ENCODE data around the gene ERCC6. TPM values are rescaled to one million over a fixed set of nuclear protein-coding genes. Genes with fewer than 3 reads are reported as not detected.

ERCC6 gene
- total RNA-seq, 1 donor from 2014 or later = 16.2 TPM

- Histone ChIP-seq H3K4me1 (peaks cover 0 to 35% of the 10 kb centered on the region in 2 donors), H3K27me3 (no peaks in the 10 kb centered on the region), H3K4me3 (no peak overlapping the region), H3K27ac (peak overlapping the region; percentile 54 to 58), H3K9me3 (no peaks in the 10 kb centered on the region), H3K36me3 (no peaks in the 10 kb centered on the region)
- intact Hi-C loops (cut with DNase I) = no loop called here
- DNase-seq (ENCODE audit: low spot score in 2 of 2) = no peak
- TF ChIP-seq CTCF (IDR thresholded peaks at IDR 0.05) = no peak
These were observed 10.9 kb upstream of the ERCC6 start for GRCh38 chr10:49549640-49550346.

GRCh38 chr10:49543604-49544003 lies 4.7 kb upstream of the ERCC6 start:
- Histone ChIP-seq H3K4me1 (peaks cover 0 to 6% of the 10 kb centered on the region in 2 donors), H3K36me3 (no peaks in the 10 kb centered on the region), H3K9me3 (no peaks in the 10 kb centered on the region), H3K27me3 (no peaks in the 10 kb centered on the region), H3K4me3 (no peak overlapping the region), H3K27ac (no peak overlapping the region)
- no peak for TF ChIP-seq CTCF (IDR thresholded peaks at IDR 0.05)
- intact Hi-C loops (cut with DNase I) = no loop called here
- no peak for DNase-seq (ENCODE audit: low spot score in 2 of 2)

GRCh38 chr10:49542353-49542752 lies 3.4 kb upstream of the ERCC6 start:
- Histone ChIP-seq H3K9me3 (no peaks in the 10 kb centered on the region), H3K27me3 (no peaks in the 10 kb centered on the region), H3K4me1 (peaks cover 6 to 7% of the 10 kb centered on the region in 2 donors), H3K27ac (no peak overlapping the region), H3K4me3 (no peak overlapping the region), H3K36me3 (no peaks in the 10 kb centered on the region)
- intact Hi-C loops (cut with DNase I) = no loop called here
- DNase-seq (ENCODE audit: low spot score in 2 of 2) = no peak
- no peak for TF ChIP-seq CTCF (IDR thresholded peaks at IDR 0.05)

GRCh38 chr10:49541762-49542161 lies 2.8 kb upstream of the ERCC6 start:
- no peak for DNase-seq (ENCODE audit: low spot score in 2 of 2)
- intact Hi-C loops (cut with DNase I) = no loop called here

GRCh38 chr10:49540056-49540797 lies 1.3 kb upstream of the ERCC6 start:
- Histone ChIP-seq H3K4me3 (peak overlapping the region; percentile 74 to 86), H3K27me3 (no peaks in the 10 kb centered on the region), H3K9me3 (no peaks in the 10 kb centered on the region), H3K36me3 (no peaks in the 10 kb centered on the region), H3K4me1 (peaks cover 6 to 24% of the 10 kb centered on the region in 2 donors), H3K27ac (peak overlapping the region; percentile 87 to 94)
- no peak for DNase-seq (ENCODE audit: low spot score in 2 of 2)
- no peak for TF ChIP-seq CTCF (IDR thresholded peaks at IDR 0.05)
- intact Hi-C loops (cut with DNase I) = no loop called here

More at GRCh38 chr10:49541762-49542161, 2.8 kb upstream of the ERCC6 start:
- Histone ChIP-seq H3K36me3 (no peaks in the 10 kb centered on the region), H3K4me1 (peaks cover 6 to 9% of the 10 kb centered on the region in 2 donors), H3K27me3 (no peaks in the 10 kb centered on the region), H3K9me3 (no peaks in the 10 kb centered on the region), H3K27ac (no peak overlapping the region), H3K4me3 (no peak overlapping the region)
- no peak for TF ChIP-seq CTCF (IDR thresholded peaks at IDR 0.05)
